Upper lobe of left lung (tissue), 6 donors: Measurements from ENCODE around the gene R3HDM2. TPM values are rescaled to one million over a fixed set of nuclear protein-coding genes. Genes with fewer than 3 reads are reported as not detected.

ENCODE experiments used
- ATAC-seq, 2 donors: fragments of 200-7000 bp; cut with Tn5 transposase; one replicate each; pipeline ENCODE4 v1.9.1; 2022; ENCODE audit warnings: mild to moderate bottlenecking in 2 of 2, moderate library complexity in 2 of 2; ENCODE audit not compliant: low FRiP score in 2 of 2
- DNase-seq, 2 donors: peaks; one replicate each; pipeline ENCODE4 v3.0.0-alpha.2; 2019 to 2020
- H3K27ac ChIP-seq, 4 donors: fragments of 200-600 bp; sonication (generic); one replicate each; pipeline ENCODE4 v1.5.1; 2016 to 2019
- H3K27me3 ChIP-seq, 4 donors: fragments of 200-600 bp; sonication (generic); one replicate each; pipeline ENCODE4 v1.5.1; 2017 to 2019
- H3K36me3 ChIP-seq, 4 donors: fragments of 200-600 bp; sonication (generic); one replicate each; pipeline ENCODE4 v1.5.1; 2016 to 2019
- H3K4me1 ChIP-seq, 4 donors: fragments of 200-600 bp; sonication (generic); one replicate each; pipeline ENCODE4 v1.5.1; 2018 to 2019
- H3K4me3 ChIP-seq, 4 donors: fragments of 200-600 bp; sonication (generic); one replicate each; pipeline ENCODE4 v1.5.1; 2017 to 2019; ENCODE audit warnings: mild to moderate bottlenecking in 2 of 4, moderate library complexity in 1 of 4
- H3K9me3 ChIP-seq, 4 donors: fragments of 200-600 bp; sonication (generic); one replicate each; pipeline ENCODE4 v1.5.1; 2018 to 2019
- EP300 ChIP-seq, 4 donors: sonication (generic); formaldehyde crosslinking; IDR thresholded peaks; one replicate each; pipeline ENCODE4 v1.5.1; 2017; ENCODE audit warnings: antibody characterized with exemption in 4 of 4, control low read depth in 2 of 4
- POLR2A ChIP-seq, 4 donors: fragments of 450-650 bp; IDR thresholded peaks; one replicate each; pipeline ENCODE4 v1.5.1; 2016 to 2017; ENCODE audit warnings: antibody characterized with exemption in 4 of 4, mild to moderate bottlenecking in 2 of 4
- POLR2AphosphoS5 ChIP-seq, 2 donors: sonication (generic); formaldehyde crosslinking; IDR thresholded peaks; one replicate each; pipeline ENCODE4 v1.5.1; 2017; ENCODE audit warnings: antibody characterized with exemption in 2 of 2
- WGBS, 2 donors: methylation state at CpG; one replicate each; pipeline ENCODE4 v1.1.5; 2017 to 2018; 5-methylcytosine and 5-hydroxymethylcytosine counted together
- total RNA-seq, 6 donors: library from RNA; depleted of rRNA in 4 of 6; stranded (reverse); fragments of >200 nt in 4 of 6; gene quantifications; one replicate each; pipeline versions ENCODE4 v1.1.0 to v1.2.1, GENCODE V29; 2016 to 2021
- TF ChIP-seq, protein P1 (sequence below), 6 experiments: fragments of 450-650 bp in 4 of 6; fragments of 200-600 bp in 2 of 6; sonication (generic) in 2 of 6; IDR thresholded peaks; one replicate each; pipeline ENCODE4 v1.5.1; 2016 to 2019; ENCODE audit warnings: antibody characterized with exemption in 6 of 6
- donor health status: DM: no; HTN: no; CAD: no; lungs with moderate emphysema.
- donor health status: DM: no; HTN: yes; CAD: no; lungs with severe emphysema.

The R3HDM2 gene
- total RNA-seq, 6 donors from 2014 or later = 39.2 to 94.3 (median 59.2) TPM

DNA sequence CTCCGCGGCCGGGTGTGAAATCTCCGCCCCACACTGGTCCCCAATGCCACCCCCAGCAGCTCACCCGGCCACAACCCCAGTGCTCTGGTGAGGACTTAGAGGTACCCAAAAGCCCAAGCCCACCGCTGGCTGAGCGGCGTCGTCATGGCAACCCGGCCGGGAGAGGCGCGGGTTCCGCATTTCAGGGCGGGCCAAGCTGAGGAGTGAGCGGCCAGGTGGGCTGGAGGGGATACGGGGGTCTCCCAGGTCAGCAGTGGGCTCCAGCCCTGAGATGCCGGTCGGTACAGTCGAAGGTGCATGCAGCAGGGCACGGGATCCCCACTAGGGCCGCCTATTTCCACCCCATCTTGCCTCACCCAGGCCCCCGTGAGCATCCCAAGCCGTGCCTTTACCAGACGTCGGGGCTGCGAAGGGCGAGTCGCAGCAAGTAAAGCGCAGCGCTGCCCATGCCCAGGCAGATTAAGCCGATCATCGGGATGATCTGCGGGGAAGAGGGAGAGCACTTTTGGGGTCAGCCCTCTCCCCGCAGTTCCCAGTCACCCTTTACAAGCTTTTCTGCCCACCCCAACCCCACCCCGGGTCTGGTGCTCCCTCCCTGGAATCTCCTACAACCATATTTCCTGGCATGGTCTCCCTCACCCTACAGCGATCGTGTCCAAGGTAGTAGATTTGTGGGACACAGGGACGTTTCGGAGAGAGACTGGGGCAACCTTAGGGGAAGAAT lies 194.5 kb downstream of the R3HDM2 start:
- peaks cover 0 to 38% (median 34%) of the 10 kb centered on the region in 4 donors for H3K36me3 ChIP-seq
- 22 to 37% methylated on average over 10 to 26 of the region's 40 CpGs for WGBS, 2 donors
- ATAC-seq = no peak
- H3K27ac ChIP-seq = peak overlapping the region in 3 of 4 donors; percentile 47 to 67 (median 50)
- no peaks in the 10 kb centered on the region for H3K9me3 ChIP-seq
- H3K4me1 ChIP-seq = peaks cover 35 to 44% (median 40%) of the 10 kb centered on the region in 4 donors
- DNase-seq = peak in 1 of 2 donors; percentile 85
- peak overlapping the region in 3 of 4 donors; percentile 9 to 28 (median 16) for H3K4me3 ChIP-seq
- peaks cover 0 to 33% (median 25%) of the 10 kb centered on the region in 4 donors for H3K27me3 ChIP-seq
- TF ChIP-seq EP300 (IDR thresholded peaks at IDR 0.05) (no peak), POLR2AphosphoS5 (IDR thresholded peaks at IDR 0.05) (no peak), POLR2A (IDR thresholded peaks at IDR 0.05) (no peak)
- TF ChIP-seq, protein P1, sequence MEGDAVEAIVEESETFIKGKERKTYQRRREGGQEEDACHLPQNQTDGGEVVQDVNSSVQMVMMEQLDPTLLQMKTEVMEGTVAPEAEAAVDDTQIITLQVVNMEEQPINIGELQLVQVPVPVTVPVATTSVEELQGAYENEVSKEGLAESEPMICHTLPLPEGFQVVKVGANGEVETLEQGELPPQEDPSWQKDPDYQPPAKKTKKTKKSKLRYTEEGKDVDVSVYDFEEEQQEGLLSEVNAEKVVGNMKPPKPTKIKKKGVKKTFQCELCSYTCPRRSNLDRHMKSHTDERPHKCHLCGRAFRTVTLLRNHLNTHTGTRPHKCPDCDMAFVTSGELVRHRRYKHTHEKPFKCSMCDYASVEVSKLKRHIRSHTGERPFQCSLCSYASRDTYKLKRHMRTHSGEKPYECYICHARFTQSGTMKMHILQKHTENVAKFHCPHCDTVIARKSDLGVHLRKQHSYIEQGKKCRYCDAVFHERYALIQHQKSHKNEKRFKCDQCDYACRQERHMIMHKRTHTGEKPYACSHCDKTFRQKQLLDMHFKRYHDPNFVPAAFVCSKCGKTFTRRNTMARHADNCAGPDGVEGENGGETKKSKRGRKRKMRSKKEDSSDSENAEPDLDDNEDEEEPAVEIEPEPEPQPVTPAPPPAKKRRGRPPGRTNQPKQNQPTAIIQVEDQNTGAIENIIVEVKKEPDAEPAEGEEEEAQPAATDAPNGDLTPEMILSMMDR (IDR thresholded peaks at IDR 0.05) = no peak

DNA sequence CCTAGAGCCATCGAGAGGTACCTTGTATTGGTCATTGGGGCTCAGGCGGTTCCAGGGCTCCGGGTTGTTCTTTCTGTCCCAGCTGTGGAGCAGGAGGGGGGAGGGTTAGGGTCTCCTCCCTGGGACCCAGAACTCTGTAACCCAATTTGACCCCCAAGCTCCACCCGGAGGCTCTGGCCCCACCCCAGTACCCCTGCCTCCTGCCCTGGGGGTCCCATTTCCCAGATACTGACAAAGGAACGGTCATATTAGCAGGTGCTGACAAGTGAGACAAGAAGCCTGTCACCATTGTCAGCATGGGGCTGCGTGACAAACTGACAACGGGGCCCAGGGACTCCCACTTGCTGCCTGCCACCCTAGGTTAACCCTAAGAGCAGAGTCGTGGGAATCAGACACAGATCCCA lies 195.1 kb downstream of the R3HDM2 start:
- DNase-seq = no peak
- H3K36me3 ChIP-seq = peaks cover 0 to 40% (median 36%) of the 10 kb centered on the region in 4 donors
- H3K4me3 ChIP-seq = peak overlapping the region in 2 of 4 donors; percentile 16 to 28
- 58 to 61% methylated on average over 8 of the region's 8 CpGs for WGBS, 2 donors
- H3K27ac ChIP-seq = peak overlapping the region in 3 of 4 donors; percentile 47 to 67 (median 50)
- H3K4me1 ChIP-seq = peaks cover 32 to 45% (median 40%) of the 10 kb centered on the region in 4 donors
- H3K27me3 ChIP-seq = peaks cover 0 to 27% (median 22%) of the 10 kb centered on the region in 4 donors
- no peaks in the 10 kb centered on the region for H3K9me3 ChIP-seq
- no peak for TF ChIP-seq POLR2A (IDR thresholded peaks at IDR 0.05)
- TF ChIP-seq EP300 (IDR thresholded peaks at IDR 0.05) = no peak
- TF ChIP-seq POLR2AphosphoS5 (IDR thresholded peaks at IDR 0.05) = no peak
- TF ChIP-seq, protein P1 (IDR thresholded peaks at IDR 0.05) = no peak
- no peak for ATAC-seq

DNA sequence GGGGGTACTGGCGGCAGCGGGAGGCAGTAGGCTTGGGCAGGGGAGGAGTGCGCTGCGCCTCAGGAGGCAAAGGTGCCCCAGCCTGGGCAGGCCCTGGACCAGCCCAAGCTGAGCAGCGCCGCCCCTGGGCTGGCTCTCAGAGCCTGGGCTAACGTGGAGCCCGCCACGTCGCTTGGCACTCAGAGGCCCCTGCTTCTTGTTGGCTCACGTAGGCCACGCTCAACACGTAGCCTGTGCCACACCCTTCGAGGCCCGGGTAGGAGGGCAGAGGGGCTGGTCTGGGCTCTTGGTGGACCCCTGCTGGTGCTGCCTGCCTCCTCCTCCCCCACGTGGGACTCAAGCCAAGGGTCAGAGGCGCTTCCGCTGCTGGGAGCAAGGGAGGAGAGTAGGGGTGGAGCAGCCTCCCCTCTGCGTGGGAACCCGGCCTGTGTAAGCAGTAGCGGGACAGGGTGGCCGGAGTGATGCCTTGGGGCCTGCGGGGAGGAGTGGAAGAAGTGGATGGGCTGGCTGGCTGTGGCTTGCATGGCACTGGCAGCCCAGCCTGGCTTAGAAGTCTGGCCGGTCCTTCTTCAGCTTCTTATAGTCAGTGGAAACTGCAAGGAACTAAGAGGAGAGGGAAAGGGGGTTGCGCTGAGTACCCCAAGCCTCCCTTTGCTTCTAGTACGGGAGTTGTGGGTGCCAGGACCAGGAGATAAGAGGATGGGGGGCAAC lies 195.7 kb downstream of the R3HDM2 start:
- ATAC-seq (no peak), DNase-seq (peak in 1 of 2 donors; percentile 79)
- H3K36me3 ChIP-seq = peaks cover 0 to 40% (median 36%) of the 10 kb centered on the region in 4 donors
- H3K4me1 ChIP-seq = peaks cover 32 to 45% (median 40%) of the 10 kb centered on the region in 4 donors
- H3K27ac ChIP-seq = peak overlapping the region; percentile 17 to 67 (median 48)
- peaks cover 0 to 21% (median 18%) of the 10 kb centered on the region in 4 donors for H3K27me3 ChIP-seq
- H3K4me3 ChIP-seq = peak overlapping the region in 2 of 4 donors; percentile 16 to 28
- WGBS, 2 donors = 72 to 87% methylated on average over 12 to 25 of the region's 26 CpGs
- H3K9me3 ChIP-seq = no peaks in the 10 kb centered on the region
- peak in 1 of 4 donors; percentile 12 for TF ChIP-seq EP300 (IDR thresholded peaks at IDR 0.05)
- TF ChIP-seq POLR2AphosphoS5 (IDR thresholded peaks at IDR 0.05) = no peak
- TF ChIP-seq, protein P1 (IDR thresholded peaks at IDR 0.05) = no peak
- TF ChIP-seq POLR2A (IDR thresholded peaks at IDR 0.05) = no peak

DNA sequence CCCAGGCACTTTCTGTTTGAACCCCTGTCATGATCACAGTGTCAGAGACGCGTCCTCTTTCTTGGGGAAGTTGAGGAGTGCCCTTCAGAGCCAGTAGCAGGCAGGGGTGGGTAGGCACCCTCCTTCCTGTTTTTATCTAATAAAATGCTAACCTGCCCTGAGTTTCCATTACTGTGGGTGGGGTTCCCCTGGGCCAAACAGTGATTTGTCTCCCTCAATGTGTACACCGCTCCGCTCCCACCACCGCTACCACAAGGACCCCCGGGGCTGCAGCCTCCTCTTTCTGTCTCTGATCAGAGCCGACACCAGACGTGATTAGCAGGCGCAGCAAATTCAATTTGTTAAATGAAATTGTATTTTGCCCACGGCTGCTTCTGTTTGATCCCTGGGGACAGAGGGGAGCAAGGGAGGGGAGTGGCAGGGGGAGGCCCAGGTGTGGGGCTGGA lies 196.2 kb downstream of the R3HDM2 start:
- TF ChIP-seq, protein P1 (IDR thresholded peaks at IDR 0.05) = no peak
- TF ChIP-seq POLR2A (IDR thresholded peaks at IDR 0.05) = no peak
- no peak for TF ChIP-seq EP300 (IDR thresholded peaks at IDR 0.05)
- no peak for TF ChIP-seq POLR2AphosphoS5 (IDR thresholded peaks at IDR 0.05)
- Histone ChIP-seq H3K9me3 (no peaks in the 10 kb centered on the region), H3K4me1 (peaks cover 29 to 44% (median 37%) of the 10 kb centered on the region in 4 donors), H3K36me3 (peaks cover 0 to 40% (median 36%) of the 10 kb centered on the region in 4 donors), H3K27ac (peak overlapping the region in 3 of 4 donors; percentile 17 to 55 (median 50)), H3K27me3 (peaks cover 0 to 16% (median 14%) of the 10 kb centered on the region in 4 donors), H3K4me3 (no peak overlapping the region)
- DNase-seq (no peak), ATAC-seq (no peak)
- 90 to 91% methylated on average over 10 of the region's 10 CpGs for WGBS, 2 donors
